Measurements from ENCODE around the gene SLC39A10.

The SLC39A10 gene

GRCh38 chr2:195697681-195698220 is 40.7 kb downstream of the SLC39A10 start:
- H3K27me3 Mint-ChIP-seq (ENCODE audit: low read depth): no peaks in the 10 kb centered on the region
- DNase-seq (ENCODE audit: low spot score): no peak
- peaks cover 52% of the 10 kb centered on the region for H3K36me3 Mint-ChIP-seq (ENCODE audit: low read depth)
- peaks cover 31% of the 10 kb centered on the region for H3K9me3 Mint-ChIP-seq
- H3K4me1 Mint-ChIP-seq (ENCODE audit: low read depth): peaks cover 22% of the 10 kb centered on the region
- no peak overlapping the region for H3K4me3 Mint-ChIP-seq
- H3K27ac Mint-ChIP-seq: no peak overlapping the region

- Mint-ChIP-seq H3K36me3 (ENCODE audit: low read depth) (peaks cover 37% of the 10 kb centered on the region), H3K9me3 (peaks cover 22% of the 10 kb centered on the region), H3K27ac (no peak overlapping the region)
Observed at GRCh38 chr2:195700480-195700879, 43.5 kb downstream of the SLC39A10 start.

GRCh38 chr2:195706161-195706900 is 49.3 kb downstream of the SLC39A10 start:
- no peaks in the 10 kb centered on the region for H3K27me3 Mint-ChIP-seq (ENCODE audit: low read depth)
- no peak for DNase-seq (ENCODE audit: low spot score)
- H3K36me3 Mint-ChIP-seq (ENCODE audit: low read depth): peaks cover 26% of the 10 kb centered on the region
- peaks cover 2% of the 10 kb centered on the region for H3K9me3 Mint-ChIP-seq
- H3K27ac Mint-ChIP-seq: no peak overlapping the region
- no peaks in the 10 kb centered on the region for H3K4me1 Mint-ChIP-seq (ENCODE audit: low read depth)
- no peak overlapping the region for H3K4me3 Mint-ChIP-seq

More at GRCh38 chr2:195700480-195700879, 43.5 kb downstream of the SLC39A10 start:
- DNase-seq (ENCODE audit: low spot score): no peak
- Mint-ChIP-seq H3K4me1 (ENCODE audit: low read depth) (peaks cover 12% of the 10 kb centered on the region), H3K27me3 (ENCODE audit: low read depth) (no peaks in the 10 kb centered on the region), H3K4me3 (no peak overlapping the region)

GRCh38 chr2:195709901-195710806 is 53.1 kb downstream of the SLC39A10 start:
- Mint-ChIP-seq H3K27ac (no peak overlapping the region), H3K4me1 (ENCODE audit: low read depth) (no peaks in the 10 kb centered on the region), H3K36me3 (ENCODE audit: low read depth) (peaks cover 34% of the 10 kb centered on the region), H3K9me3 (no peaks in the 10 kb centered on the region), H3K4me3 (no peak overlapping the region), H3K27me3 (ENCODE audit: low read depth) (no peaks in the 10 kb centered on the region)
- no peak for DNase-seq (ENCODE audit: low spot score)

- no peaks in the 10 kb centered on the region for H3K27me3 Mint-ChIP-seq (ENCODE audit: low read depth)
- H3K4me3 Mint-ChIP-seq: no peak overlapping the region
- DNase-seq (ENCODE audit: low spot score): no peak
- H3K36me3 Mint-ChIP-seq (ENCODE audit: low read depth): peaks cover 41% of the 10 kb centered on the region
- no peaks in the 10 kb centered on the region for H3K4me1 Mint-ChIP-seq (ENCODE audit: low read depth)
- no peaks in the 10 kb centered on the region for H3K9me3 Mint-ChIP-seq
- H3K27ac Mint-ChIP-seq: no peak overlapping the region
Observed at GRCh38 chr2:195711478-195711877, 54.5 kb downstream of the SLC39A10 start.

GRCh38 chr2:195716466-195716865 is 59.4 kb downstream of the SLC39A10 start:
- H3K27ac Mint-ChIP-seq: no peak overlapping the region
- H3K9me3 Mint-ChIP-seq: no peaks in the 10 kb centered on the region
- no peak overlapping the region for H3K4me3 Mint-ChIP-seq
- H3K27me3 Mint-ChIP-seq (ENCODE audit: low read depth): no peaks in the 10 kb centered on the region
- H3K36me3 Mint-ChIP-seq (ENCODE audit: low read depth): peaks cover 44% of the 10 kb centered on the region
- DNase-seq (ENCODE audit: low spot score): no peak
- peaks cover 10% of the 10 kb centered on the region for H3K4me1 Mint-ChIP-seq (ENCODE audit: low read depth)

GRCh38 chr2:195721042-195721441 is 64.0 kb downstream of the SLC39A10 start:
- DNase-seq (ENCODE audit: low spot score): no peak
- Mint-ChIP-seq H3K27me3 (ENCODE audit: low read depth) (no peaks in the 10 kb centered on the region), H3K27ac (no peak overlapping the region), H3K4me3 (no peak overlapping the region), H3K9me3 (no peaks in the 10 kb centered on the region), H3K4me1 (ENCODE audit: low read depth) (peaks cover 10% of the 10 kb centered on the region), H3K36me3 (ENCODE audit: low read depth) (peaks cover 43% of the 10 kb centered on the region)

- Mint-ChIP-seq H3K4me3 (no peak overlapping the region), H3K4me1 (ENCODE audit: low read depth) (peaks cover 10% of the 10 kb centered on the region), H3K27me3 (ENCODE audit: low read depth) (no peaks in the 10 kb centered on the region), H3K9me3 (no peaks in the 10 kb centered on the region), H3K27ac (no peak overlapping the region), H3K36me3 (ENCODE audit: low read depth) (peaks cover 35% of the 10 kb centered on the region)
- no peak for DNase-seq (ENCODE audit: low spot score)
Observed at GRCh38 chr2:195722075-195722474, 65.0 kb downstream of the SLC39A10 start.

GRCh38 chr2:195727106-195727505 is 70.1 kb downstream of the SLC39A10 start:
- Mint-ChIP-seq H3K4me3 (no peak overlapping the region), H3K9me3 (no peaks in the 10 kb centered on the region), H3K27ac (no peak overlapping the region), H3K36me3 (ENCODE audit: low read depth) (peaks cover 47% of the 10 kb centered on the region), H3K27me3 (ENCODE audit: low read depth) (no peaks in the 10 kb centered on the region), H3K4me1 (ENCODE audit: low read depth) (peaks cover 3% of the 10 kb centered on the region)
- DNase-seq (ENCODE audit: low spot score): no peak

GRCh38 chr2:195730912-195731311 is 73.9 kb downstream of the SLC39A10 start:
- DNase-seq (ENCODE audit: low spot score): no peak
- Mint-ChIP-seq H3K9me3 (no peaks in the 10 kb centered on the region), H3K36me3 (ENCODE audit: low read depth) (peaks cover 43% of the 10 kb centered on the region), H3K27me3 (ENCODE audit: low read depth) (no peaks in the 10 kb centered on the region), H3K27ac (no peak overlapping the region), H3K4me3 (no peak overlapping the region), H3K4me1 (ENCODE audit: low read depth) (peaks cover 3% of the 10 kb centered on the region)

GRCh38 chr2:195732574-195732973 is 75.5 kb downstream of the SLC39A10 start:
- Mint-ChIP-seq H3K36me3 (ENCODE audit: low read depth) (peaks cover 42% of the 10 kb centered on the region), H3K4me3 (no peak overlapping the region), H3K27ac (no peak overlapping the region)

GRCh38 chr2:195733831-195734230 is 76.8 kb downstream of the SLC39A10 start:
- Mint-ChIP-seq H3K27me3 (ENCODE audit: low read depth) (no peaks in the 10 kb centered on the region), H3K4me1 (ENCODE audit: low read depth) (peaks cover 3% of the 10 kb centered on the region), H3K36me3 (ENCODE audit: low read depth) (peaks cover 42% of the 10 kb centered on the region), H3K9me3 (no peaks in the 10 kb centered on the region), H3K27ac (no peak overlapping the region), H3K4me3 (no peak overlapping the region)
- no peak for DNase-seq (ENCODE audit: low spot score)

More at GRCh38 chr2:195732574-195732973, 75.5 kb downstream of the SLC39A10 start:
- no peak for DNase-seq (ENCODE audit: low spot score)
- Mint-ChIP-seq H3K4me1 (ENCODE audit: low read depth) (peaks cover 3% of the 10 kb centered on the region), H3K27me3 (ENCODE audit: low read depth) (no peaks in the 10 kb centered on the region), H3K9me3 (no peaks in the 10 kb centered on the region)

- H3K27me3 Mint-ChIP-seq (ENCODE audit: low read depth): no peaks in the 10 kb centered on the region
- H3K4me3 Mint-ChIP-seq: no peak overlapping the region
- H3K27ac Mint-ChIP-seq: no peak overlapping the region
- no peak for DNase-seq (ENCODE audit: low spot score)
- peaks cover 40% of the 10 kb centered on the region for H3K36me3 Mint-ChIP-seq (ENCODE audit: low read depth)
- no peaks in the 10 kb centered on the region for H3K9me3 Mint-ChIP-seq
- peaks cover 3% of the 10 kb centered on the region for H3K4me1 Mint-ChIP-seq (ENCODE audit: low read depth)
Observed at GRCh38 chr2:195734395-195734794, 77.4 kb downstream of the SLC39A10 start.

- H3K27me3 Mint-ChIP-seq (ENCODE audit: low read depth): no peaks in the 10 kb centered on the region
- H3K36me3 Mint-ChIP-seq (ENCODE audit: low read depth): peaks cover 36% of the 10 kb centered on the region
- H3K9me3 Mint-ChIP-seq: no peaks in the 10 kb centered on the region
- peaks cover 3% of the 10 kb centered on the region for H3K4me1 Mint-ChIP-seq (ENCODE audit: low read depth)
- H3K27ac Mint-ChIP-seq: no peak overlapping the region
- no peak overlapping the region for H3K4me3 Mint-ChIP-seq
- no peak for DNase-seq (ENCODE audit: low spot score)
Observed at GRCh38 chr2:195734931-195735330, 77.9 kb downstream of the SLC39A10 start.
